ENCODE data around the gene ALAS1.
"Not testable (repeated sequence)": the region's sequence is repeated elsewhere in the genome, so short reads cannot be mapped to it uniquely, and the experiment has no call there.

The ALAS1 gene

GRCh38 chr3:52176951-52177700 is 20.8 kb upstream of the ALAS1 start:
- no peak for DNase-seq

GRCh38 chr3:52177701-52178042 is 20.3 kb upstream of the ALAS1 start:
- no peak for DNase-seq

DNA sequence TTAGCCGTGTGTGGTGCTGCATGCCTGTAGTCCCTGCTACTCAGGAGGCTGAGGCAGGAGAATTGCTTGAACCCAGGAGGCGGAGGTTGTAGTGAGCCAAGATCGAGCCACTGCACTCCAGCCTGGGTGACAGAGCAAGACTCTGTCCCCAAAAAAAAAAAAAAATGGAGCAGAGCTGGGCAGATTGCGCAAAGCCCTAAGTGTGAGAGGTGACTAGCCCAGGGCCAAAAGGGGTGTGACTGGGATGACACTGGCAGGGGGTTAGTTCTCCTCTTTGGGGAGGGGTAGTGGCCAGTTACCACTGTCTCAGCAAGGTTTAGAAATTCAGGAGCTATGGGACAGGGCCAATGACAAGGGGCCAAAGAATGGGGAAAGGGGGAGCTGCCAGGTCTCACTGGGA is 19.8 kb upstream of the ALAS1 start:
- DNase-seq, result not testable (repeated sequence)

GRCh38 chr3:52178537-52178936 is 19.4 kb upstream of the ALAS1 start:
- no peak for DNase-seq

DNA sequence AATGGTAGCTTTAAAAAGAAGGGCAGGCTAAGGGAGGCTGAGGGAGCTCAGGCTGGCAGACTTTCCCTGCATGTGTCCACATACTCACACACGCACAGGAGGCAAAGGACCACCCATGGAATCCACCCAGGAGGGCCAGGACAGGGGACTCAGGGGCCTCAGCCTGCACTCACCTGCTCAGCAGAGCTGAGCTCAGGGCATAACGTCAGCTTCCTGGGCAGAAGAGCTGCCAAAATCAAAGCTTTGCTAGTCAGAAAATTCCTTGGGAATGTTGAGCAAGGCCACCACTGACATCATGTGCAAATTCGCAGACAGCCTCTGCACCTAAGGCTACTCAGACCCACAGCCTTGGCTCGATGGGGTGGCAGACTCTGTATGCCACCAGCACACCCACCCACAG is 16.4 kb upstream of the ALAS1 start:
- no peak for DNase-seq

- DNase-seq, result peak in 2 of 5 experiments; percentile 40 to 45
These were observed 15.8 kb upstream of the ALAS1 start for GRCh38 chr3:52182196-52182595.

DNA sequence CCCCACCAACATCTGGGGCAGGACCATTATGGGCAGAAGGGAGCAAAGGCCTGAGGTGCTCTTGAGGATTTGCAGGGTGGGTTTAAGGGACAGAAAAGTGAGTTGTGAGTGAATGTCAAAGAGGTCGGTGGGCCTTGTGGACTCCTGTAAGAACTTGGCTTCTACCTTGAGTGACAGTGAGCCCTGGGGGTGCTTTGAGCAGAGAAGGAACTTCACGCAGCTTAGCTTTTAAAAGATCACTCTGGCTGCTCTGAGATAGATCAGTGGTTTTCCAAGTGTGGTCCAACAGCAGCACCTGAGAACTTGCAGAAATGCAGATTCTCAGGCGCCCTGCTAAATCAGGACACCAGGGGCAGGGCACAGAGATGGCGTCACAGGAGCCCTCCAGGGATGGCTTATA is 15.3 kb upstream of the ALAS1 start:
- DNase-seq, result no peak

DNA sequence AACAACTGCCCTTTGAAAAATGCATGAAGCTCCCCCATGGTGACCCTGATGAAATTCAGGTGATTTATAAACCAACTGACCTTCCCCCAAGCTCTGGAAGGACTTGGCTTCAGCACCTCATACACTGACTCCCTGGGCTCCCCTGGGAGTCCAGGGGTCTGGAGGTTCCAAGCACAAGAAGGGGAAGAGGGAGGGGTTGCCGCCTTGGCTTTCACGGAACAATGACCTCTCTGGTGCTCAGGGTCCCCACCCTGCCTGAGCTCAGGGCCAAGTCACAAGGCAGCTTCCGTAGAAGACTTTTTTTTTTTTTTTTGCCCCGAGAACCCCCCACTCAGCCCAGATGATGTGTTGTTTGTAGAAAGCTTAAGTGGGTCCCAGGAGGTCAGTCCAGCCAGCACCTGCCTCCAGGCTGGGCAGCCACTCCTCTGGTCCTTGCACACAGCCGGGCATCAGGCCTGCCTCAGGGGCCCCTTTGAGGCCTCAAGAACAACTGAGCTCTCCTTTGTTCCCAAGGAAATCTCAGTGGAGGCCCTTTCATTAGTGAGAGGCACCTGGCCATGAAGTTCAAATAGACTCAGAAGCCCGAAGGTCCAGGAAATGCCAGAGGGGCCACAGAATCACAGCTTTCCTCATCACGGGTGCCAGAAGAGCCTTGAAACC is 14.0 kb upstream of the ALAS1 start:
- DNase-seq, result no peak

DNA sequence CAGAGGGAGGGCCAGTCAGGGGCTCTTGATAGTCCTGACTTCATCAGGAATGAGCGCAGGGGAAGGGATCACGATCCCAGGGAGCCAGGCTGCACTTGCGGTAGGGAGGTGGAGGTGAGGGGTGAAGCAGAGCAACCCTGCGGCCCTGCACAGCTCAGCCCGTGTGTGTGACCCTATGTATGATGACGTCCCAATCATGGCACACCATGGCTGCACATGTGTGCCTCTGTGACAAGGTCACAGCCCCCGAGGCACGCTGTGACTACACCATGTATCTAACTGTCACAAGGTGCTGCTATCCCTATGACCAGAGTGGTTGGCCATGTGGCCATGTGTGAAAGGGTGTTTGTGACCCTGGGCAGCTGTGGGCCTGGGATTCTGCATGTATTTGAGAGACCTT is 13.3 kb upstream of the ALAS1 start:
- DNase-seq, result no peak

DNA sequence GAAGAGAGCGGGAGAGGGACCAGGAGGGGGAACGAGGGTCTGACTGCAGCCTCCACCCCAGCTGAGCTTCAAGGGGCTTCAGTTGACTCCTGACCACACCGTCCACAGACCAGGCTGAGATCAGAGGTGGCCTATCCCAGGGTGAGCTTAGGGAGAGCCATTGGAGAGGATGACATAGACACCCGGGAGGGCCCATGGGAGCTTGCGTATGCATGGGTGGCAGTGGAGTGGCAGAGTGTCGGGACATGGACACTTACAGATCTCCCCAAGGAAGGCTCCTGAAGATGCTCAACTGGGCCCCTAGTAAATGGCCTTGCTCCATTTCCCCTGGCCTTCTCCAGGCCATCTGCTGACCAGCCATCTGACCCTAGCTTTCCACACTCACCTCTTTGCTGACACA is 12.6 kb upstream of the ALAS1 start:
- no peak for DNase-seq

DNA sequence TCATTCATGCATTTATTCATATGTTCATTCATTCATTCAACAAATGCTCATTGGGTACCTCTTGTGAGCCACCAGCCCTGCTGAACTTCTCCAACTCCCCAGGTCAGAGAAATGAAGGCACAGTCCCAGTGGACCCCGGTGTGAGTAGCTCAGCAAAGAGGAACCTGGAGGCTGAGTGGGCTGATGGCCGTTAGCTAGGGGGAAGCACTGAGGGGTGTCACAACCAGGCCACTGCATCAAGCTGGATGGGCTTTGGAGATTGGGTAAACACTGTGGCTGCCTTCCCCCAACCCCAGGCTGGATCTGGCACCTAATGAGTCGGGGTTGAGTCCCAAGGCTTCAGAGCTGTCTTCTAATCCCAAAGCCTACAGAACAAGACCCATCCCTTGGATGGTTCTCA is 12.1 kb upstream of the ALAS1 start:
- no peak for DNase-seq

- DNase-seq, result no peak
These were observed 11.2 kb upstream of the ALAS1 start for GRCh38 chr3:52186729-52187128.

DNA sequence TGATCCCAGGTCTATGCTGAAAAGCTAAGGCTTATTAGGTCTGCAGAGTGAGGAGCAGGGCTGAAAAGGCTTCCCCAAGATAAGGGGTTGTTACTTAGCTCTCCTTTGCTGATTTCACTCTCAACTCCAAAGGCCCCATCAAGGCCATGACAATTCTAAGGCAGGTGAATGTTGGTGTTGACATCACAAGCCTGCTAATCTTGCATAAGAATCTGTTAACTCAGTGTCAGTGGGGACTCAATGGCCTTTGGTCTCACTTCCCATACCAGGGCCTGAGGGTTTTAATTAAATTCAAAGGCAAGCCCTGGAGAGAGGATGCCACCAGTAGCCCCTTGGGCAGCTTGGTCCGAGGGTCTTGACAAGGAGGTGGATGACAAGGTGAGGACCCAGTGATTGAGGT is 9.4 kb upstream of the ALAS1 start:
- DNase-seq, result peak in 1 of 5 experiments; percentile 17

DNA sequence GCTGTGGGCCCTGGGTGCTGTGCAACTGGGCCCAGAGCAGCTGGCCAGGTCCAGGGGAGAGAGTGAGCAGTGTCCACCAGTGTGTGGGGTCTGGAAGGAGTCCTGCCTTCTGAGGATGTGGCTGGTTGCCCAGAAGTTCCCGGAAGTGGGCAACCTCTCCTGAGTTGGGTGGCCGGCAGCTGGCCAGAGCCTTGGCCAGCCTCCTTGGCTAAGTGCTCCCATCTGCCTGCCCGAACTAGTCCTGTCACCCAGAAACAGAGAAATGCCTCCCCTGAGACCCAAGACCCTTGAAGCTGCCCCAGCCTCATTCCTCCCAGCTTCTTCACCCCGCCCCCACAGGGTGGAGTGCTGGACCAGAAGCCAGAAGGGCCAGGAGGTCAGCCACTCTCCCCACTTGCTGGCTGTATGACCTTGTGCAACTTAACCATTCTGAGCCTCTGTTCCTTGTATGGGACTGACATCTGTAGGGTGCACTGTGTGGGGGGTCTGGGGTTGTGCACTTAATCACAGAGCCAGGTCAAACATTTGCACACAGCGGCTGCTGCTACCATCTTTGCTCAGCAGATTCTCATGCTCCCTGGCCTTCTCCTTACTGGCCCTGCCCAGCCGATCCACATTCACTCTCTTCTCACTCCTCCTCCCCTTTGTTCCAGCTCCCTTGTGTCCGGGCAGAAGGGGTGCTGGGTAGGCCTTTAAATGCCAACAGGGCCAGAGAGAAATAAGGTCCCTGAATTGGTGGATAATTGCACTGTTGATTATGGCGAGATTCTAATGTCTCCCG is 7.5 kb upstream of the ALAS1 start:
- DNase-seq, result no peak

DNA sequence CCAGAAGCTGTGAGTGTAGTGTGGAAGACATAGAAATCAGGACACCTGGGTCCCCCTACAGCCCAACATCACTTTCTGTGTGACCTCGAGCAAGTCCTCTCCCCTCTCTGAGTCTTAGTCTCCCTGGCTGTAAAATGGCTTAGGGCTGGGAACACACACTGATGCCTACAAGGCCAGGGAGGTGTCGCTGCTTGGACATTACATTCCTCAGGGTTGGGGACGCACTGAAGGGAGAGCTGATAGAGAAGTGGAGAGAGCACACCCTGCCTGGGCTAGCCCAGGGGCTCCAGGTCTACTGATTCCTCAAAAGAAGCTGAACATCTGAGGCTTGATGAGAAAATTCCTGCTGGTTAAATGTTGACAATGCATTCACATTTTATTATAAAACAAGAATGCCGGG is 6.3 kb upstream of the ALAS1 start:
- no peak for DNase-seq

DNA sequence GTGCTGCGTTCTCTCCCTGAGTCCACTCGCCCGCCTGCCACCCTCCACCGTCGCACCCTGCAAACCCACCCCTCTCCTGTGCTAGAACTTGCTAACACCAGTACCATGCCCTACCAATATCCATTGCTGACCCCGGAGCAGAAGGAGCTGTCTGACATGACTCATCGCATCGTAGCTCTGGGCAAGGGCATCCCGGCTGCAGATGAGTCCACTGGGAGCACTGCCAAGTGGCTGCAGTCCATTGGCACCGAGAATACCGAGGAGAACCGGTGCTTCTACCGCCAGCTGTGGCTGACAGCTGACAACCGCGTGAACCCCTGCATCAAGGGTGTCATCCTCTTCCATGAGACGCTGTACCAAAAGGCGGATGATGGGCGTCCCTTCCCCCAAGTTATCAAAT is 4.9 kb upstream of the ALAS1 start:
- DNase-seq, result no peak

DNA sequence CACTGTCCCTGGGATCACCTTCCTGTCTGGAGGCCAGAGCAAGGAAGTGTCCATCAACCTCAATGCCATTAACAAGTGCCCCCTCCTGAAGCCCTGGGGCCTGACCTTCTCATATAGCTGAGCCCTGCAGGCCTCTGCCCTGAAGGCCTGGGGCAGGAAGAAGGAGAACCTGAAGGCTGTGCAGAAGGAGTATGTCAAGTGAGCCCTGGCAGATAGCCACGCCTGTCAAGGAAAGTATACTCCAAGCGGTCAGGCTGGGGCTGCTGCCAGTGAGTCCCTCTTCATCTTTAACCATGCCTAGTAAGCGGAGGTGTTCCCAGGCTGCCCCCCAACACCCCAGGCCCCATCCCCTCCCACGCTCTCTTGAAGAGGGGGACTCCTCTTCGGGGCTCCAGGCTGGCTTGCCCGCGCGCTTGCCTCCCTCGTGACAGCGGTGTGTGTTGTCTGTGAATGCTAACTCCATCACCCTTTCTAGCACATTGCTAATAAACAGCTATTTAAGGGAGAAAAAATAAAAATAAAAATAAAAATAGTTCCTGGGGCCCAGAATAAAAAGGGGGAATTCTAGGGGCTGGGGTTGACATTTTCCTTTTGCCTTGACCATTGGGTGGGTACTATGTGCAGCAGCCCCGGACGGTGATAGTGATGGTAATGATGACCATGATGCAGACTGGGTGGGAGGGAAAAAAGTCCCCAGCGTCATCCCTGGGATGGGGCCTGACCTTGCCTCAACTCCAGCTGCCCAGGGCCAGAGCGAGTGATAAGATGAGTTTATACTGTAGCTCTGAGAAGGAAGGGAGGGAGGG is 3.3 kb upstream of the ALAS1 start:
- no peak for DNase-seq

DNA sequence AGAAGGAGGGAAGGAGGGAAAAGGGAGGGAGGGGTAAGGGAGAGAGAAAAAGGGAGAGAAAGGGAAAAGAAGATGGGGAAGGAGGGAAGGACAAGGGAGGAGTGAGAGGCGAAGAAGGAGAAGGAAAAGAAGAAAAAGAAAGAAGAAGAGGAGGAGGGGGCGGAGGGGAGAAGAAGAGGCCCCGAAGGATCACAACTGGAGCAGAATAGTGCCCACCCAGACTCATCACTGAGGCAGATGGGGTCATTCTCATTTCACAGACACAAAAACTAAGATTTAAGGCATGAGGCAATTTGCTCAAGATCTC is 2.7 kb upstream of the ALAS1 start:
- DNase-seq, result no peak

GRCh38 chr3:52195823-52196331 is 2.1 kb upstream of the ALAS1 start:
- DNase-seq, result no peak

GRCh38 chr3:52196977-52197376 is 983 bp upstream of the ALAS1 start:
- no peak for DNase-seq

DNA sequence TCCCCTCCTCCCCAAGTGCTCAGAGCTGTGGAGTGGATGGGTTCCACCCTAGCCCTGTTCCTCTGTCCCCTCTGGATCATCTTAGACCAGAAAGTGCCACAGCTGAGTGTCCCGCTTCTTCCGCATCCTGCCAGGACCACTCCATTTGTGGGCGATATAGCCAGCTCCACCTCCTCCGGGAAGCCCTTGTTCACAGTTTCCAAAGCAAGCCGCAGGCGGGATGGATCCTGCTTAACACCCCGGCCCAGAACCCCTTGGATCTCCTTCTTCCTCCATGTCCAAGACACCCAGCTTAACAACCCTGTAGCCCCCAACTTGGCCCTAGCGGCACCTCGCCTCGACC is 490 bp upstream of the ALAS1 start:
- no peak for DNase-seq

DNA sequence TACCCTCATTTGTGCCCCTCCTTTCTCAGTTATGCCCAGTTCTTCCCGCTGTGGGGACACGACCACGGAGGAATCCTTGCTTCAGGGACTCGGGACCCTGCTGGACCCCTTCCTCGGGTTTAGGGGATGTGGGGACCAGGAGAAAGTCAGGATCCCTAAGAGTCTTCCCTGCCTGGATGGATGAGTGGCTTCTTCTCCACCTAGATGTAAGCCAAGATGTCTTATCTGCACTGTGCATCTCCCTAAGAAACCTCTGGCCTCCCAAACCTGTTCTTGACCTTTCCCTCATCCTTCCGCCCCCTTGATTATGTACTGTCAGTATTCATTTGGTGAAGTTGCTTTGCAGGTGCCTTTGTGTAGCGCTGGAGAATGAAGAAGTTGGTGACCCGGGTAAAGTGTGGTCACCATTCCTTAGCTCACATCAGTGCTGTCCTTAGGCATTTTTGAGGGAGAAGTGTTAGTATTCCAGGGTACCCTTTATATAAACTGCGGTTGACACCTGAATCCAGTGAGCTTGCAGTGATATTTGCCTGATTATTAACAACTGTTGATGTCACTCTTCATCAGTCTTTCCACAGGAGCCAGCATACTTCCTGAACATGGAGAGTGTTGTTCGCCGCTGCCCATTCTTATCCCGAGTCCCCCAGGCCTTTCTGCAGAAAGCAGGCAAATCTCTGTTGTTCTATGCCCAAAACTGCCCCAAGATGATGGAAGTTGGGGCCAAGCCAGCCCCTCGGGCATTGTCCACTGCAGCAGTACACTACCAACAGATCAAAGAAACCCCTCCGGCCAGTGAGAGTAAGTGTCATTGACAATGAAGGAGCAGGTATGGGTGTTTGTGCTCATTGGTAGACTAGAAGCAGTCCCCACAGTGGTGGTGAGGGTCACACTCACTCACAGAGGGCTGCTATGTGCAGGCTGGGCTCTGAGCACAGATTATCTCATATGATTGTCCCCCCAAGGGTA is 966 bp downstream of the ALAS1 start:
- no peak for DNase-seq
